OCI-LY3 (cell line): ENCODE results near the gene SEPTIN12.

Experiments used
- CTCF ChIP-seq: fragments of 200-600, 300-600 bp; sonication (generic); IDR thresholded peaks from 2 replicates; pipeline ENCODE4 v1.5.1; 2014; ENCODE audit warnings: antibody characterized with exemption, low read length, low read depth
- EZH2phosphoT487 ChIP-seq: fragments of 200-600 bp; shearing (Covaris generic); IDR thresholded peaks from 2 replicates; pipeline ENCODE4 v1.6.1; 2018; ENCODE audit warnings: antibody characterized with exemption, mixed run types, low read depth

- TF ChIP-seq CTCF (no peak), EZH2phosphoT487 (no peak)
Measured at GRCh38 chr16:4746215-4746614, 41.9 kb downstream of the SEPTIN12 start.
